ENCODE results near the gene TNNI3. TPM values are rescaled to one million over a fixed set of nuclear protein-coding genes. Genes with fewer than 3 reads are reported as not detected.

TNNI3 gene
- total and polyA plus RNA-seq, 9 of the 15 experiments (the other 6 are each of a cell fraction or from before 2014, with no cell fraction given) = 4.7 to 158 (median 42.0) TPM

DNA sequence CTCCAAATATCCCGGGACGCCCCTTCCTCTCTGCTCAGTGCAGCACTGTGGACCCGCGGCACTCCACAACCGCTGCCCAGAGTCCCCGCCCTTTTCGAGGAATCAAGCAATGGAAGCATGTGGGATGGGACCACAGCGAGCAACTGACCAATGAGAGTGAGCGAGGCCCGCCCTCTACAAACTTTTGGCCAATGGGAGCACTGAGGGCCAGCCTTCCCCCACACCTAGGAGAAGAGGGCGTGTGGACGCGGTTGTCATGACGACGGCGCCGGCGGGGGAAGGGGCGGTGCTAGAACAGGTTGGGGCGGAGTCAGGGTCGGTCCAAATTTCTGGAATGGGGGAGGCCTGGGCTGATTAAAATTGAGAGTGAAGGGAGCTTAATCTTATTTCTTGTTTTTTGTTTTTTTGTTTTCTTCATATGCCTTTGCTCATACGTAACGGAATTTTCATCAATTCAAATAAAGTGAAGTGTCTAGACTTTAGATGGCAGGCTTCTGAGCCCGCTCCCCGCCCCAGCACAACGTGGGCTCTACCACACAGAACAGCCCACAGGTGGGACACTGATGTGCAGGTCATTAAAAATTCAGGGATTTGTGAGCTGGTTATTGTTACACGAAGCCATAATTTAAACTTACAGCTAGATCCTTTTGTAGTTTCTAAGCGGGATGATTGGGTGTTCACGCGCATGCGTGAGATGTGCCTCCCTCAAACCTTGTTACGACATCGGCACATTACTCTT, 9.2 kb upstream of the TNNI3 start, which contains the start of gene DNAAF3 (continued):
- TF ChIP-seq LEF1 (IDR thresholded peaks at IDR 0.05) = no peak
- no peak for TF ChIP-seq NR2F6 (CRISPR knock-in tag; IDR thresholded peaks at IDR 0.05)
- TF ChIP-seq HDAC6 (IDR thresholded peaks at IDR 0.05; ENCODE audit: low read depth, low read length) = no peak
- TF ChIP-seq POLR2AphosphoS2 (IDR thresholded peaks at IDR 0.05; ENCODE audit: low read length) = 0 out of 2 replicates have a peak, but pooled peaks have one; percentile 53
- TF ChIP-seq, protein P1, sequence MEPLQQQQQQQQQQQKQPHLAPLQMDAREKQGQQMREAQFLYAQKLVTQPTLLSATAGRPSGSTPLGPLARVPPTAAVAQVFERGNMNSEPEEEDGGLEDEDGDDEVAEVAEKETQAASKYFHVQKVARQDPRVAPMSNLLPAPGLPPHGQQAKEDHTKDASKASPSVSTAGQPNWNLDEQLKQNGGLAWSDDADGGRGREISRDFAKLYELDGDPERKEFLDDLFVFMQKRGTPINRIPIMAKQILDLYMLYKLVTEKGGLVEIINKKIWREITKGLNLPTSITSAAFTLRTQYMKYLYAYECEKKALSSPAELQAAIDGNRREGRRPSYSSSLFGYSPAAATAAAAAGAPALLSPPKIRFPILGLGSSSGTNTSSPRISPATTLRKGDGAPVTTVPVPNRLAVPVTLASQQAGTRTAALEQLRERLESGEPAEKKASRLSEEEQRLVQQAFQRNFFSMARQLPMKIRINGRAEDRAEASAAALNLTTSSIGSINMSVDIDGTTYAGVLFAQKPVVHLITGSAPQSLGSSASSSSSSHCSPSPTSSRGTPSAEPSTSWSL (CRISPR knock-in tag; IDR thresholded peaks at IDR 0.05; ENCODE audit: borderline replicate concordance) = peak; percentile 64; the same call in 1 of the 2 replicates
- TF ChIP-seq ZNF778 (CRISPR knock-in tag; IDR thresholded peaks at IDR 0.05) = no peak
- no peak for TF ChIP-seq ZNF354B (CRISPR knock-in tag; IDR thresholded peaks at IDR 0.05)
- peak; percentile 21; the same call in 1 of the 2 replicates for TF ChIP-seq ZNF436 (CRISPR knock-in tag; IDR thresholded peaks at IDR 0.05)
- no peak for TF ChIP-seq ARID1B (IDR thresholded peaks at IDR 0.05)
- TF ChIP-seq ATF2 (CRISPR knock-in tag; IDR thresholded peaks at IDR 0.05) = no peak
- 0 out of 2 replicates have a peak, but pooled peaks have one; percentile 23 for TF ChIP-seq ZNF41 (CRISPR knock-in tag; conservative IDR thresholded peaks at IDR 0.05)
- TF ChIP-seq DMBX1 (CRISPR knock-in tag; IDR thresholded peaks at IDR 0.05; ENCODE audit: borderline replicate concordance) = peak; percentile 29; the same call in 1 of the 2 replicates
- TF ChIP-seq ZNF184 (CRISPR knock-in tag; IDR thresholded peaks at IDR 0.05) = no peak
- TF ChIP-seq PHB (CRISPR knock-in tag; IDR thresholded peaks at IDR 0.05) = no peak
- TF ChIP-seq RFX1 (IDR thresholded peaks at IDR 0.05) = peak; percentile 100
- TF ChIP-seq POU5F1 (IDR thresholded peaks at IDR 0.05; ENCODE audit: borderline replicate concordance, low read depth, low read length, partially characterized antibody) = no peak
- TF ChIP-seq ZNF431 (CRISPR knock-in tag; IDR thresholded peaks at IDR 0.05) = no peak
- TF ChIP-seq, protein P2, sequence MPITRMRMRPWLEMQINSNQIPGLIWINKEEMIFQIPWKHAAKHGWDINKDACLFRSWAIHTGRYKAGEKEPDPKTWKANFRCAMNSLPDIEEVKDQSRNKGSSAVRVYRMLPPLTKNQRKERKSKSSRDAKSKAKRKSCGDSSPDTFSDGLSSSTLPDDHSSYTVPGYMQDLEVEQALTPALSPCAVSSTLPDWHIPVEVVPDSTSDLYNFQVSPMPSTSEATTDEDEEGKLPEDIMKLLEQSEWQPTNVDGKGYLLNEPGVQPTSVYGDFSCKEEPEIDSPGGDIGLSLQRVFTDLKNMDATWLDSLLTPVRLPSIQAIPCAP (CRISPR knock-in tag; IDR thresholded peaks at IDR 0.05; ENCODE audit: borderline replicate concordance) = no peak
- no peak for TF ChIP-seq NCOA6 (IDR thresholded peaks at IDR 0.05)
- peak; percentile 56 for TF ChIP-seq NBN (IDR thresholded peaks at IDR 0.05; ENCODE audit: low read depth)
- no peak for TF ChIP-seq NR2C1 (IDR thresholded peaks at IDR 0.05)
- TF ChIP-seq NR2C1 (tag; IDR thresholded peaks at IDR 0.05) = no peak
- no peak for TF ChIP-seq MTA2 (IDR thresholded peaks at IDR 0.05; ENCODE audit: low read depth)
- TF ChIP-seq CTCF (IDR thresholded peaks at IDR 0.05 in 2 of 3, conservative IDR thresholded peaks at IDR 0.05 in 1 of 3; ENCODE audit: insufficient read depth in 2 of 3, low read depth in 1 of 3, low read length in 3 of 3) = no peak
